SHP77 (cell line): ENCODE data around the gene PROM1.

Experiments
- DNase-seq, 2 experiments: peaks; one replicate each; lab custom pipeline; 2025; lab: John Stamatoyannopoulos, UW

The PROM1 gene

DNA sequence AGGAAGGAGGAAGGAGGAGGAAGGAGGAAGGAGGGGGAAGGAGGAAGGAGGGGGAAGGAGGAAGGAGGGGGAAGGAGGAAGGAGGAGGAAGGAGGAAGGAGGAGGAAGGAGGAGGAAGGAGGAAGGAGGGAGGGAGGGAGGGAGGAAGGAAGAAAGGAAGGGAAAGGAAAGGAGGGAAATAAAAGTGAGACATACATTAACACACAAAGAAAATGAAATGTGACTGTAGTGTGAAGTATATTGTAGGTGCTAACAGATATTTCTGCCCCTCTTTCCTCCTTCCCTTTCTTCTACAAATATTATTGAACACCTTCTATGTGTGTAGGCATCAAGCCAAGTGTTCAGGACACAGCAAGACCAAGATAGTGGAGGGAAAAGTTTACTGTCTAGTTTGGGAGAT lies 26.4 kb upstream of the PROM1 start:
- no peak for DNase-seq

DNA sequence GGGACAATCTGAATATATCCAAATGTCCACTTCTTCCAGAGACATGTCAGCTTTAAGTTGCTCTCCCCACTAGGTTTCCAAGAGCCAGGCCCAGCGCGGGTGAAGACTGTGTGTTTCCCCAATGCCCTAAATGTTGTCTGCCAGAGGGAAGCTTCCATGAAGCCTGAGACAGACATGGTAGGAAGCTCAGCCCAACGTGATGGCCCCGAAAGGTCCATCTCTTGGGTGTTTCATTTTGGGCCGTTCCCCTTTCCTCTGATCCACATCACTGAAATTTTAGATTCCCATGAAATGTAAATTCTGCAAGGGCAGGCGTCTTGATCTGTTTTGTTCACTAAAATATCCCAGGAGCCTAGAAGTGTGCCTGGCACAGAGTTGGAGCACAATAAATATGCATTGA lies 25.4 kb upstream of the PROM1 start:
- DNase-seq: no peak

DNA sequence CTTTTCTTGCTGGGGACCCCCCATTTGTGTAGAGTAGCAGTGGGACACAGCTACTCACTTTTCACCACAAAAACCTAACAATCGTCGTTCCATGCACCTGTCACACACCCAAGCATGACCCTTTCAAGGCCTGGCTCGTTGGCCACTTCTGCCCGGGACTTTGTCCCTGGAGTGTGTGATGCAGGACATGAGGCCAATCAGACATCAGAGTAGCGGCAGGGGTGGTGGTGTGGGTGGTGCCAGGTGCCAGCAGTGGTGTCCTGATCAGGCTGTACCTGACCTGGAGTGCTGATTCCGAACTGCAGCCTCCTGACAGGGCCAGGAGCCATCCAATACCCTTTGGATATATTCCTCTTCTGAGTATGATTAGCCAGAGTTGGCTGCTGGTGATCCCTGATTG lies 23.1 kb upstream of the PROM1 start:
- DNase-seq: no peak

GRCh38 chr4:16104520-16104919 lies 20.7 kb upstream of the PROM1 start:
- DNase-seq: no peak

GRCh38 chr4:16102356-16102755 lies 18.5 kb upstream of the PROM1 start:
- DNase-seq: no peak

DNA sequence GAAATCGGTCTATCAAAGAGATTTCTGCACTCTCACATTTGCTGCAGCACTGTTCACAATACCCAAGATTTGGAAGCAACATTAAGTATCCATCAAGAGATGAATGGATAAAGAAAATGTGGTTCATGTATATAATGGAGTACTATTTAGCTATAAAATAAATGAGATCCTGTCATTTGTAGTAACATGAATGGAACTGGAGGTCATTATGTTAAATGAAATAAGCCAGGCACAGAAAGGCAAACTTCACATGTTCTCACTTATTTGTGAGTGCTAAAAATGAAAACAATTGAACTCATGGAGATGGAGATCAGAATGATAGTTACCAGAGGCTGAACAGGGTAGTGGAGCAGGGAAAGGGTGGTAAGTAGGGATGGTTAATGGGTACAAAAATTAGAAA lies 17.0 kb upstream of the PROM1 start:
- DNase-seq: no peak

DNA sequence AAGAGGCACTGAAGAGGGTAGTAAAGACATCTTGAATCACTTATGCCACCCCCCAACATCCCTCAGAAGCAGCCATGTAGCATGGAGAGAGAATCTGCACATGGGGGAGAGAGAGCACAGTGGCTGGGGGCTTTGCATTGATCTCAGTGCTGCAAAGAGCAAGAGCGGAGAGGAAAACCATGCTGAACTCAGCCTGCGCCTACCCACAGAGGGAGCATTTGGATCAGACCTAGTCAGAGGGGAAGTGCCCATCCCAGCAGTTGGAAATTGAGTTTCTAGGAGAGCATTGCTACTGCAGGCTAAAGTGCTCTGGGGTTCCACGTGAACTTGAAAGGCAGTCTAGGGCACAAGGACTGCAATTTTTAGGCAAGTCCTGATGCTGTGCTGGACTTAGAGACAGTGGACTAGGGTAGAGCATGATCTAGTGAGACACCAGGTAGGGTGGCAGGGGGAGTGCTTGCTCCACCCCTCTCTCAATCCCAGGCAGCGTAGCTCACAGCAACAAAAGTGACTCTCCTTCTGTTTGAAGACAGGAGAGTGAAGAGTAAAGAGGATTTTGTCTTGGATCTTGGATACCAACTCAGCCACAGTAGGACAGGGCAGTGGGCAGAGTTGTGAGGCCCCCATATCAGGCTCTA lies 9.0 kb upstream of the PROM1 start:
- no peak for DNase-seq

DNA sequence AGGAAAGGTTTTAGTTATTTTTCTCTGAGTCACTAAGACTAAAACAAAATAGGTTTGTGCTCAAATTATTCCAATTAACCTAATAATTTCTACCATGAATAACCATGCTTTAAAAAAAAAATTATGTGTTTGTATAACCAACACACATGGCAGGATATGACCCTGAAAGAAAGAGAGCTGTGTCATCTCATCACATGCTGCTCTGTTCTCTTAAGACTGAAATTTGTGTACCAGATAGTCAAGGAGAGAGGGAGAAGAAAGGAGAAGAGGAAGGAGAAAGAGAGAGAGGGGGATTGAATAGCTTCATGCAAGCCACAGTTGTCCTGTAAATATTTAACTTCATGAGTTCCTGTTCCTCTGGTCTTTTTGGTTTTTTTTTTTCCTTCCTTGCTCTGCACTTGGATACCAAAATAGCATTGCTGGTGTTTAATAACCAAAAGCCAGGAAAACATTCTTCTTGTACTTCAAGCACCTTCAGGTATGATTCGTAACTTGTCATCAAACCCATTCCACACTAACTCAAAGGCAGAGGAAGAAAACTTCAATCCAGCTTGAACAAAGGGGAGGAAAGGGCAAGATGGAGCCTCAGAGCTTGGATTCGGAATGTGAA lies 6.4 kb upstream of the PROM1 start:
- DNase-seq: no peak

GRCh38 chr4:16089156-16089555 lies 5.3 kb upstream of the PROM1 start:
- no peak for DNase-seq

DNA sequence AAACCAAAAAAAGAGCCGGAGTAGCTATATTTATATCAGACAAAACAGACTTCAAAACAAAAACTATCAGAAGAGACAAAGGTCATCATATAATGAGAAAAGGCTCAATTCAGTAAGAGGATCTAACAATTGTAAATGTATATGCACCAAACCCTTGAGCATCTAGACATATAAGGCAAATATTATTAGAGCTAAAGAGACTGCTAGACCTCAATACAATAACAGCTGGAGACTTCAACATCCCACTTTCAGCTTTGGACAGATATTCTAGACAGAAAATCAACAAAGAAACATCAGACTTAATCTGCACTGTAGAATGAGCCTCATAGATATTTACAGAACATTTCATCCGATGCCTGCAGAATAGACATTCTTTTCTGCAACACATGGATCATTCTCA lies 4.8 kb upstream of the PROM1 start:
- no peak for DNase-seq

GRCh38 chr4:16085822-16086221 lies 2.0 kb upstream of the PROM1 start:
- no peak for DNase-seq

DNA sequence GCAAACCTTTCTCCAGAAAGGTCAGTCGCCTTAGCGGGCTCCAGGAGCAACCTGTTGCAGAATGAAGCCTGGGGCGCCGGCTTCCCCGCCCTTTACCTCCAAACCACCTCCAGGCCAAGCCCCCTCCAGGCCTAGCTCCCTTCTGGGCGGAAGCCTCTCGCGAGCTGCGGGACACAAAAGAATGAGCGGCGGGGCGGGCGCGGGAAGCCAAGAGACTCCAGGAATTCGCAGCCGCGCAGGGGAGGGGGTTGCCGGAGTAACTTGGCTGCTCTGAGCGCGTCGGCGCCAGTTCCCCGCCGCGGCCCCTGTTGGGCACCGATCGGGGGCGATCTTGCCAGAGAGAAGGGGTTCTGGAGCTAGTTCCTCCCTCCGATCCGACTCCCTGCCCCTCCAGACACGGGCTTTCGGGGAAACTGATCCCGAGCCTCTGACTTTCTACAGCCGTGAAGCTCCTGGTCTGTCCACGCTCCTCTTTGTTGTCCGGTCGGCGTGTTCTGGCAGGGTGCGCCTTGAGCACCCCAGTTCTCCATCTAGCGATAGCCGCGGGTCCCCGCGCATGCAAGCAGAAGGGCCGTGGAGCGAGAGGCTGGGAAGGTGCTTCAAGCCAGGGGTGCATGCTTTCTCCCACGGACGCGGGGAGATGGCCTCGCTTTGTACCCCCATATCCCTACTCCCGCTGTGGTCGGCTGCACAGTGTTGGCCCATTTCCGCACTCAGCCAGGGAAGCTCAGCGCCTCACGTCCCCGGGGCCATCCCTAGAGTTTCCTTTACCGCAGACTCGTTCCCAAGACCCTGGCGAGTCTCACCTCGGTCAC lies 1.2 kb downstream of the PROM1 start:
- no peak for DNase-seq

DNA sequence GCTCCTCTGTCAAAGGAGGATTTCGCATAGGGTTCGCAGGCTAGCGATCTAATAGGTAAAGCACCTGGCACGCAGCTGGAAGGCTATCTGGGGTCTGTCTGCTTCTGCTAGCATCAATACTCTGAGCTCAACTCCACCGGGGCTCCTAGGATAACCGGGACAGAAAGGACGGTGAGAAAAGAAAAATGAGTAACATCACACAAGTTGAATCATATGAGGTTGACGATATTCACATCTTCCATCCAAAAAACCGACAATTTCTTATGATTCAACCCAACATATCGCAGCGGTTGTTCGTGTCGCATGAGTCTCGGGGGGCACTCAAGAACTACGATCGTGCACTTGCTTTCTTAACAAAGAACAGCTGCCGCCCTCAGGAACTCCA lies 1.8 kb downstream of the PROM1 start:
- no peak for DNase-seq

GRCh38 chr4:16079046-16079445 lies 4.8 kb downstream of the PROM1 start:
- DNase-seq: no peak

- DNase-seq: no peak
These were observed 5.5 kb downstream of the PROM1 start for GRCh38 chr4:16078195-16078760.

DNA sequence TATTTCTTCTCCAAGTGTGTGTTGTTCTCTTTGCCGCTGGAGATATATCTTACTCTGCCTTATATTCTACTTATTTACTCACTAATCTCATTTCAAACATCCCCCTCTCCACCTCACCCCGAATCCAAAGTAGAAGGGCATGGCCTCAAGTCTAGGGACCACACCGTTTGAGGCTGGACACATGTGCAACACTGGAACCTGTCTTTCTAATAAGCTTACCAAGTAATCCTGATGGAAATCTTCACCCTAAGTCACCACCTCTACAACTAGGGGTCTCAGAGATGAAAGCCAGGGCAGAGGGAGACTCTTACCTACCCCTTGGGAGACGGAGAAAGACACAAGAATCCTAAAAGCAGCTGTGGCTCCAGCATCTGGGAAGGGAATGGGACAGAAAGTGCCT lies 6.0 kb downstream of the PROM1 start:
- DNase-seq: no peak

DNA sequence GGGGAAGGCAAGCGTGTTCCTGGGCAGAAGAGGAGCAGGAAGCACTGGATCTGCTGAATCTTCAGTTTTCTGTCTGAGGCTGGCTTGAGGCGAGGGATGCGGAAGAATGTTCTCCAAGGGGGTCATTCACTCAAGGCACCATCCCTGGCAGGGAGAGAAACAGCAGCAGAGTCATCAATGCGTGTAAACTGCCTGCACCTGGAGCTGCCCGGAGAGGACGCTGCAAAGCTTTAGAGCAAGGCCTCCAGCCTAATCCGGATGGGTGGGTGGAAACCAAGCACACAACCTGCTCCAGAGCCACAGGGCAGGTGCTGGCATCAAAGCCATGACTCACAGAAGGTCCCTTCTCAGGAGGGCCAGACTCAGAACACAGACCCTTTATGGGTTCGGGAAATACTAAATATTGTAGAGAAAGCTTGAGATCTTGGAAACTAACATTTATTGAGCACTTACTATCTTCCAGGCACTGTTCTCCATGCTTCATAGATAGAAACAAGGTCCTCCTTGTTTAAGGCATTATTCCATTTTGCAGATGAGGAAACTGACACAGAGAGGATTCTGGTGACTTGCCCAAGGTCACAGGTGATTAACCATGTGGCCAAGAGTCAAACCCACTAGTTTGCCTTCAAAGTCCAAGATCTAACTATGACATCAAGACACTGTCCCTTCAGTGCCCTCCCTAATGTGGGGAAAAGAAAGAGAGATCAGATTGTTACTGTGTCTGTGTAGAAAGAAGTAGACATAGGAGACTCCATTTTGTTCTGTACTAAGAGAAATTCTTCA lies 7.7 kb downstream of the PROM1 start:
- no peak for DNase-seq

DNA sequence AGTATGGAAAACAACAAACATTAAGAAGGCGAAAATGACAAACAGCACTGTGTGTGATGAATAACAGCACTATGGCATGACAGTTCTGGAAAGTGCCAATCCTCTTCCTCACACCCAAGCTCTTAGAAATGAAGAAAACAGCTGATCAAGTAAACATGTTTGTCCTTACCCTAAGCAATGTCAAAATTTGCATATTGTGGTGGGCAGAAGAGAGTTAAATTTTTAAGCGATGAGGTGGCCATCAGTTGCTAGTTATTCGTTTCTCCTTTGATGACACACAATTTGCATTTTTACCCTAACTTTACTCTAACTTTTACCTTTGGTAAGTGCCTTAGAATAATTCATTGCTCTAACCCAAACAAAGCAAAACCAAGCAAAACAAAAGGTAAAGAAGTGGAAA lies 8.8 kb downstream of the PROM1 start:
- no peak for DNase-seq

DNA sequence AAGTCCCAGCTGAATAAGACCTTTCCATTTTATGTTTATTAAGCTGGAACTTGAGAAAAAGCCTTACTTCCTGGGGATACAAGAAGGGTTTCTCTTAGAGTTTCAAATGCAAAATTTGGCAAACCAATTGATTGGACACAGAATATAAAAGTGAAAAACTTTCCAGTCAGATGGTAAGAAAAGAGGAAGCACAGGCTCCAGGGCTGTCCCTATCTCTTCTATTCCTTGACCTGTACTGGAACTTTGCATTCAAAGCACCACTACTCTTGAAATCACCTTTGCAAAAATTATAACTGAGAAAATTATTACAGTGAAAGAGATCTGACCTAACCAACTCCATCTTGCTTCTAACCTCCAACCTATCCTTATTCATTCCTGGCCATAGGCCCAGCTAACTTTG lies 11.7 kb downstream of the PROM1 start:
- no peak for DNase-seq

DNA sequence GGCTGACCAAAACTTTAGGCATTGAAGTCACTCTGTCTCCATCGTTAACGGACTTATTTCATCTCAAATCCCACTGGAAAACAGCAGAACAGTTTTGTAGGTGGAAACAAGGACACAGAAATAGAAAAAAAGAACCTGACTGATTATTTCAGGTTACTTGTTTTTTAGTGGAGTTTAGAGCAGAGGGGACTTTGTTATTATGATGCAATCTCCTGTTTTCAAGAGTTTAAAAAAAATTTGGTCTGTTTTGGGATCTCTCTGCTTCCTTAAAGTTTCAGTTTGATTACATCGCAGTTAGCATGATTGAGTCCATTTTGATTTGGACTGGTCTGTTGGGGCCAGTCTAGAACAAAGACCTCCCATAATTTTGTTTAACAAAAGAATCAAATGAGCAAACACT lies 13.6 kb downstream of the PROM1 start:
- no peak for DNase-seq

GRCh38 chr4:16067515-16067914 lies 16.3 kb downstream of the PROM1 start:
- peak; percentile 16 to 72 for DNase-seq

DNA sequence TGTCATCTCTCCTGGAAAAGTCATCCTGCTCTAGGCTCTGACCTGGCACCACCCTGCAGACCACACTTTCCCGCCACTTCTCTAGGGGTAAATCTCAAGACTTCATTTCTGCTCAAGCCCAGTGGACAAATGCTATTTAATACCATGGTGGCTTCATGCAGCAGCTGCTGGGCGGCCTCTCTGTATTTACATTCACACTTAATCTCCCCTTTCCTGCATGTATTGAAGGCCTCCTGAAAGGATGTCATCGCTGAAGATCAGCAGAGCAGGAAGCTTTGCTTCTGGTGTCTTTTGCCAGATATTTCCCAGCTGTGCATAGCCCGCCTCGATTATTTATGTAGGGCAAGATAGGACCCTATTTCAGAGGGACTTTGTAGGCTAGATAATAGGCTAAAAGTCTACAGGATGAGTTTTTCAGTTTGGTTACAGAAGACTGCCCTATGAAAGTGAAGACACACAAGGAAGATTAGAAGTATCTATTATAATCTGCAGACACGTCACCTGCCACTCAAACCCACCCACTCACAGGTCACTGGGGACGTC lies 17.2 kb downstream of the PROM1 start:
- peak; percentile 22 to 51 for DNase-seq
